T-helper 17 cell (primary cell): ENCODE data around the gene WDR55. TPM values are rescaled to one million over a fixed set of nuclear protein-coding genes. Genes with fewer than 3 reads are reported as not detected.
"Not testable (repeated sequence)": the region's sequence is repeated elsewhere in the genome, so short reads cannot be mapped to it uniquely, and the experiment has no call there.

ENCODE experiments used
- ATAC-seq: fragments of 150-1000 bp; cut with Tn5 transposase; 2 replicates; pipeline ENCODE4 v1.10.0; 2021; ENCODE audit warnings: mild to moderate bottlenecking, moderate library complexity
- DNase-seq, 3 donors: peaks; one replicate each; pipeline versions ENCODE4 v3.0.0 to v3.0.0-alpha.2; 2020 to 2021
- H3K9me3 ChIP-seq: one replicate; pipeline ENCODE4 v1.7.0; 2013; ENCODE audit warnings: low read length, mild to moderate bottlenecking; ENCODE audit not compliant: control insufficient read depth, poor library complexity, severe bottlenecking
- H3K27ac Mint-ChIP-seq: one replicate; pipeline ENCODE4 v1.8.0; 2022; ENCODE audit warnings: mild to moderate bottlenecking, moderate library complexity, mixed read lengths
- H3K27me3 Mint-ChIP-seq: one replicate; pipeline ENCODE4 v1.8.0; 2022; ENCODE audit warnings: mixed read lengths
- H3K36me3 Mint-ChIP-seq: one replicate; pipeline ENCODE4 v1.8.0; 2022; ENCODE audit warnings: low read depth, mixed read lengths
- H3K4me1 Mint-ChIP-seq: one replicate; pipeline ENCODE4 v1.8.0; 2022; ENCODE audit warnings: mild to moderate bottlenecking, mixed read lengths
- H3K4me3 Mint-ChIP-seq: one replicate; pipeline ENCODE4 v1.8.0; 2022; ENCODE audit warnings: mild to moderate bottlenecking, moderate library complexity, mixed read lengths
- total RNA-seq, 4 donors: library from RNA in 2 of 4; stranded (reverse) in 2 of 4; gene quantifications; one replicate each; pipeline ENCODE4 v1.2.3 and lab custom pipeline; 2022 to 2026

The WDR55 gene
- total RNA-seq, 2 donors from 2014 or later = 34.8 to 36.3 TPM

DNA sequence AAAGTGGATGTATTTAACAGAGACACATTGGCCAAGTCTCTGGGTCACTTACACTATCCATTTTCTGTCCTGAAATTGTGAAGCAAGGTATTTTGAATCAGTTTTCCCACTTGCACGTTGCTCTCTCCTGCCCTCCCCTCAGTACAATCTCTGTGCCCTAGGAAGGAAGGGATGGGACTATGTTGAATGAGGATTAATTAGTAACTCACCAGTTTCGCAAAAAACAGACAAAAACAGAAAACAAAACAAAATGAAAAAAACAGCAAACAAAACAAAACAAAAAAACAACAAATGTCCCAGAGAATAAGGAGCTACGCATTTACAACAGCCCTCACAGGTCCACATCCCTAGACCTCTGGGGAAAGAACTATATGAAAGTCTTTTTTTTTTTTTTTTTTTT lies 30.6 kb upstream of the WDR55 start:
- peaks cover 3% of the 10 kb centered on the region for H3K36me3 Mint-ChIP-seq
- peak overlapping the region; percentile 11 for H3K27ac Mint-ChIP-seq
- H3K4me3 Mint-ChIP-seq = no peak overlapping the region
- DNase-seq = no peak
- peaks cover 6% of the 10 kb centered on the region for H3K27me3 Mint-ChIP-seq
- no peak for ATAC-seq
- H3K4me1 Mint-ChIP-seq = peaks cover 36% of the 10 kb centered on the region
- no peaks in the 10 kb centered on the region for H3K9me3 ChIP-seq

DNA sequence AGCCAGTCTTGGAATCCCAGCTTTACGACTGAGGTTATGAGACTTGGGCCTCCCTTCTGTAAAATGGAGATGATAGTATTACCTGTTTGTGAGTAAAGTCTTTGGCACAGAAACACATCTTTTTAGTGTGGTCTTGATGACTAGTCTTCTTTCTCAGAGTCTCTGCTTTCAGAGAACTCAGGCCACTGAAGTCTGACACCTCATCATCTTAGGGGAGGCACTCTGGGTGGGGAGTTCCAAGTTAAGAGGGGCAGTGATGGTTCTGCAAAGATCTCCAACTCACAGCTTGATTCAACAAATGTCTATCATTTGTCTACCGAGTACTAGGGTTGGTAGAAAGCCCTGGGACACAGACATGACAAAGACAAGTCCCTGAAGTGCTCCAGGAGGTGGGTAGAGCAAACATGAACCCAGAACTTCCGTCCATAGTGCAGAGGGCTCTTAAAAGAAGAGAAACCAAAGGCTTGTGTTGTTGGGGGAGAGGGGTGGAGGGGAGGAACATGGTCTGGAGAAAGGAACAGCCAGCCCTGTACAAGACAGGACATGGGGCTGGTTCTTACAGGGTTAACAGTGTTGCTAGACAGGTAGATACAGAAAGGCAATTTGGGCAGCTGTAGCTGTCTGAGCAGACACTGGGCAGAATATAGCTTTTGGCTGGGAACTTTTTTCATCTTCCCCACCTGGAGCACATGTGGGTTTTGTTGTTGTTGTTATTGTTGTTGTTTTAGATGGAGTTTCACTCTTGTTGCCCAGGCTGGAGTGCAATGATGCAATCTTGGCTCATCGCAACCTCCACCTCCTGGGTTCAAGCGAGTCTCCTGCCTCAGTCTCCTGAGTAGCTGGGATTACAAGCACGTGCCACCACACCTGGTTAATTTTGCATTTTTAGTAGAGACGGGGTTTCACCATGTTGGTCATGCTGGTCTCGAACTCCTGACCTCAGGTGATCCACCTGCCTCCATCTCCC lies 29.1 kb upstream of the WDR55 start:
- H3K27ac Mint-ChIP-seq = peak overlapping the region; percentile 11
- ATAC-seq (no peak), DNase-seq (no peak)
- H3K4me3 Mint-ChIP-seq = no peak overlapping the region
- H3K27me3 Mint-ChIP-seq = peaks cover 6% of the 10 kb centered on the region
- H3K36me3 Mint-ChIP-seq = peaks cover 3% of the 10 kb centered on the region
- peaks cover 42% of the 10 kb centered on the region for H3K4me1 Mint-ChIP-seq
- H3K9me3 ChIP-seq = no peaks in the 10 kb centered on the region

DNA sequence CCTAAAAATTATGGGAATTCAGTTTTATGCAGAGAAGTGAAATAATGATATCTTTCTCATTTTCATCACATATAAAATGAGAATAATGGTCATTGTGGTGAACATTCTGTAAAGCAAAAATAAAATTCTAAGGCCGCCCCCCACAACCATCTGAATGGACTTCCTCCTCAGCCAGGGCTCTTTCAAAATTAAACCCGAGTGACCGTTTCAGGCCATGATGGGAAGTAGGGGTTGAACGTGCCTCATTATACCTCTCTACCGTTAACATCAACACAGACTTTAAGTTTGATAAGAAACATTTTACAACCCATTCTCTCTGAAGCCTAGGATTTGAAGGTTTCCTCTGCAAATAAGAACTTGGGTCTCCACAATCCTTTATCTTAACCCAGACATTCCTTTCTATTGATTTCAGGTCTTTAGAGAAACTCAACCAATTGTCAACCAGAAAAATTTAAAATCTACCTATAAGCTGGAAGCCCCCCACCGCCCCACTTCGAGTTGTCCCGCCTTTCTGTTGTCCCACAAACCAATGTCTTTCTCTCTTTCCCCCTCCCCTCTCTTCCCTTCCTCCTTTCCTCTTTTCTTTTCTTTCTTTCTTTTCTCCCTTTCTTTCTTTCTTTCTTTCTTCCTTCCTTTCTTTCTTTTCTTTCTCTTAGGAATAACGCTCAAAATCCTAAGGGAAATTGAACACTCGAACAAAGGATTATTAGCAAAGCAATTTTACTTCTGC lies 27.2 kb upstream of the WDR55 start:
- H3K4me3 Mint-ChIP-seq = peak overlapping the region; percentile 67
- H3K27me3 Mint-ChIP-seq = no peaks in the 10 kb centered on the region
- H3K4me1 Mint-ChIP-seq = peaks cover 43% of the 10 kb centered on the region
- no peaks in the 10 kb centered on the region for H3K9me3 ChIP-seq
- no peaks in the 10 kb centered on the region for H3K36me3 Mint-ChIP-seq
- H3K27ac Mint-ChIP-seq = peak overlapping the region; percentile 57
- ATAC-seq = no peak
- DNase-seq = no peak

DNA sequence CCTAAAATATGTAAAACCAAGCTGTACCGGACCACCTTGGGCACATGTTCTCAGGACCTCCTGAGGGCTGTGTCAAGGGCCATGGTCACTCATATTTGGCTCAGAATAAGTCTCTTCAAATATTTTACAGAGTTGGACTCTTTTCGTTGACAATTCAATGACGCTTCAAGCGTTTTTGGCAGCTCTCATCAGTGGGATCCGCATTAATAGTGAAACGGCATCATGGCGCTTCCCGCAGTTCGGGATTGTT lies 25.9 kb upstream of the WDR55 start:
- not testable (repeated sequence) for DNase-seq, H3K9me3 ChIP-seq, H3K36me3 Mint-ChIP-seq, H3K27me3 Mint-ChIP-seq
- Mint-ChIP-seq H3K27ac (peak overlapping the region; percentile 97), H3K4me1 (peaks cover 34% of the 10 kb centered on the region), H3K4me3 (peak overlapping the region; percentile 94)
- peak; percentile 1 for ATAC-seq

DNA sequence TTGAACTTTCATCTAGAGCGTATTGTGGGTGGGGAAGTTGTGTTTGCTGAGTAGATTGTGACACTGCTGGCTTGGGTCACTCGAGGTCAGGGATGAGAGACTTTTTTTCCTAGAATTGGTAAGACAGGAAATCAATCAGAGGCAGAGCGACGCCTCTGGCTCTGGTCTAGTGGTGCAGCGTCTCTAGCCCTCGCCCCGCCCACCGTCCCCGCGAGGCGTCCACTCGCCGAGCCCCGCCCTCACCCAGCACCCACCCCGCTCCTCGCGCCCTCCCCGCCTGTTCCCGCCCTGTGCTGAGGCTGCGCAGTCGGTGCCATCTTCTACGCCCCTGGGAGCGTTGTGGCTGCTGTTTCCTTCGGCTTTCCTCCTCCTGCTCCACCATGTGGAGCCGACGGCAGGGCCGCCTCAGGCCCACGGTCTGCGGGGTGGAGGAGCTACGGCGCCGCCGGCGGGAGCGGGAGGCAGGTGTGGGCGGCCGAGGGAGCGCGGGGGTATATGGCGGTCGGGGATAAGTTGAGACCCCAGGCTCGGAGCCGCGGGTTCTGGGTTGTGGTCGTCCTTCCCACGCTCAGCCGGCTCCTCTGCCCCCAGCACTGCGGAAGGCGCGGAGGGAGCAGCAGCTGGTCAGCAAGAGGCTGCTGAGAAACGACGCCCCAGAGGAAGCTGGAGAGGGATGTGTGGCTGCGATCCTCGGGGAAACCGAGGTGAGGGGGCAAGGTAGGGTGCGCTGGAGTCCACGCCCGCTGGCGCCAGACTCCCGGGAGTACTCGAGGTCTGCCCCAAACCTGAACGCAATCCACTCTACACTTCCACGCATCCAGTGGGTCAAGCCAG lies 25.3 kb upstream of the WDR55 start, which contains the start of gene TMCO6:
TSS of gene TMCO6 (plus strand) at position 304 of the 834 bp plus-strand sequence. CDS start at position 381, 77 bp downstream.
- Mint-ChIP-seq H3K36me3 (no peaks in the 10 kb centered on the region), H3K4me3 (peak within 1 kb of the TSS; percentile 94), H3K27ac (peak within 1 kb of the TSS; percentile 97), H3K27me3 (no peaks in the 10 kb centered on the region), H3K4me1 (peaks cover 33% of the 10 kb centered on the region)
- no peaks in the 10 kb centered on the region for H3K9me3 ChIP-seq
- peak; percentile 91 to 99 (median 97) for DNase-seq
- peak; percentile 99 for ATAC-seq

DNA sequence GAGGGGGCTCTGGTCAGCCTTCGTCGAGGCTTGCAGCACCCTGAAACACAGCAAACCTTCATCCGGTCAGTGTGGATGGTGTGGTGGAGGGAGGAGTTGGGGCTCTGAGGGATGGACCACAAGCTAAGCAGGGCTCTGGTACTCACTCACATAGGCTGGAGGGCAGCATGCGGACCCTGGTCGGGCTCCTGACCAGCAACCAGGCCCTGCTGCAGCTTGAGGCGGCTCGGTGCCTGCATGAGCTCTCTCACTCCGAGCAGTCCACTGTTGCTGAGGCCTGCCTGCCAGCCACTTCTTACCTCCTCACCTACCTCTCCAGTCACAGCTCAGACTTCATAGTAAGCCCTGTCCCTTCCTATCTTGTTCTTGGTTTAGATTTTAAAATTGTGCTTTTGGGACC lies 23.0 kb upstream of the WDR55 start:
- DNase-seq = no peak
- Mint-ChIP-seq H3K27me3 (no peaks in the 10 kb centered on the region), H3K27ac (peak overlapping the region; percentile 77), H3K4me3 (no peak overlapping the region), H3K4me1 (peaks cover 40% of the 10 kb centered on the region), H3K36me3 (no peaks in the 10 kb centered on the region)
- H3K9me3 ChIP-seq = no peaks in the 10 kb centered on the region
- no peak for ATAC-seq

DNA sequence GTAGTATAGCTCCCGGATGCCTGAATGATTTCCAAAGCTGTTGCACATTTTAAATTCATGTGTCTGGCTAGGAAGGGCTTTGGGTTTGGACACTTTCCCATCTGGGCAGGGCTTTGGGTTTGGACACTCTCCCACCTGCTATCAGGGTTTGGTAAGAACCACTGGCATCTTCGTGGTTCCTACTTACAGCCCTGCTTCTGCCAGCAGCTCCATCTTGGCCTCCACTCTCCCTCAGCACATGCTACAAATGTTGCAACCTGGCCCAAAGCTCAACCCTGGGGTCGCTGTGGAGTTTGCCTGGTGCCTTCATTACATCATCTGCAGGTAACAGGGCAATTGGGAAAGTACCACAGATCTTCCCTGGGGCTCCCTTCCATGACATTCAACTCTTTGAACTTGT lies 22.0 kb upstream of the WDR55 start:
- Mint-ChIP-seq H3K27ac (peak overlapping the region; percentile 29), H3K4me3 (peak overlapping the region; percentile 7), H3K36me3 (peaks cover under 1% of the 10 kb centered on the region), H3K4me1 (peaks cover 40% of the 10 kb centered on the region), H3K27me3 (no peaks in the 10 kb centered on the region)
- ATAC-seq = no peak
- H3K9me3 ChIP-seq = no peaks in the 10 kb centered on the region
- DNase-seq = no peak

DNA sequence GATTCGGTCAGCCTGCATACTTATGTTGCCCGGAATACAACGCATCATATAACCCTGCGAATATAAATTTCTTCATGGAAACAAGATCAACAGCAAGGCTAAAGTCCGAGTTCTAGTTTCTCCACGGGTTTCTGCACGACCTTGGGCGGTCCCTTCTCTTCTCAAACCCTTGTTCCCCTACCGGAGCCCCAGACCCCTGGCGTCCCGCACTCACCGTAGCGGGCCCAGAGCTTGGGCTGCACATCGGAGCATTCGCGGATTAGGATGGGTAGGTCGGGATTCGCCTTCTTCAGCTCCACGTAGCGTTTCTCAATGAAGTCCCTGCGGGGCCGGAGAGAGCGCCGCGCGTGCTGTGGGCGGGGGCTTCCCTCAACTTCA lies 17.7 kb upstream of the WDR55 start:
- ATAC-seq (no peak), DNase-seq (no peak)
- Mint-ChIP-seq H3K36me3 (peaks cover 7% of the 10 kb centered on the region), H3K27me3 (no peaks in the 10 kb centered on the region), H3K27ac (peak overlapping the region; percentile 99), H3K4me1 (peaks cover 33% of the 10 kb centered on the region), H3K4me3 (peak overlapping the region; percentile 99)
- H3K9me3 ChIP-seq = no peaks in the 10 kb centered on the region

DNA sequence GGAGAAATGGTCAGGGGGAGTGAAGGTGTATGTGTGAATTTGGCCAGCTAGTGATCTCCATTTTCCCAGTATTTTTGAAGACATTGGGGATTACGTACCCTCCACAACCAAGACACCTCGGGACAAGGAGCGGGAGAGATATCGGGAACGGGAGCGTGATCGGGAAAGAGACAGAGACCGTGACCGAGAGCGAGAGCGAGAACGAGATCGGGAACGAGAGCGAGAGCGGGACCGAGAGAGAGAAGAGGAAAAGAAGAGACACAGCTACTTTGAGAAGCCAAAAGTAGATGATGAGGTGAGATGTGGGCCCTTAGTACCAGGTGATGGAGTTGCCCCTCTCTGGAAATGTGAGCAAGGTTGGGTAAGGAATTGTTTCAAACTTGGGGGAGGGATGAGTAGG lies 5.8 kb upstream of the WDR55 start:
- no peak overlapping the region for H3K4me3 Mint-ChIP-seq
- H3K27me3 Mint-ChIP-seq = no peaks in the 10 kb centered on the region
- no peak for DNase-seq
- no peak for ATAC-seq
- H3K4me1 Mint-ChIP-seq = peaks cover 12% of the 10 kb centered on the region
- H3K36me3 Mint-ChIP-seq = peaks cover 14% of the 10 kb centered on the region
- no peaks in the 10 kb centered on the region for H3K9me3 ChIP-seq
- H3K27ac Mint-ChIP-seq = peak overlapping the region; percentile 78

DNA sequence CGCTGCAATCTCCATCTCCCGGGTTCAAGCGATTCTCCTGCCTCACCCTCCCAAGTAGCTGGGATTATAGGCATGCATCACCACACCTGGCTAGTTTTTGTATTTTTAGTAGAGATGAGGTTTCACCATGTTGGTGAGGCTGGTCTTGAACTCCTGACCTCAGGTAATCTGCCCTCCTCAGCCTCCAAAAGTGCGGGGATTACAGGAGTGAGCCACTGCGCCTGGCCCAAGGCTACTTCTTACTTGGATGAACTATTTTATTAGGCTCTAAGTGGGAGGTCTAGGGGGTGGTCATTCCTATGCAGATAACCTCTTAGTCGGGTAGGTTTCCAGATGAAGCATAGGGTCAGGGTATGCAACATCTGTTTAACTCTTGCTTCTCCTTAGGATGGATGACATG lies 4.3 kb upstream of the WDR55 start:
- H3K27ac Mint-ChIP-seq = peak overlapping the region; percentile 3
- peaks cover 15% of the 10 kb centered on the region for H3K4me1 Mint-ChIP-seq
- peaks cover 15% of the 10 kb centered on the region for H3K36me3 Mint-ChIP-seq
- not testable (repeated sequence) for DNase-seq, H3K27me3 Mint-ChIP-seq, ATAC-seq, H3K4me3 Mint-ChIP-seq, H3K9me3 ChIP-seq

DNA sequence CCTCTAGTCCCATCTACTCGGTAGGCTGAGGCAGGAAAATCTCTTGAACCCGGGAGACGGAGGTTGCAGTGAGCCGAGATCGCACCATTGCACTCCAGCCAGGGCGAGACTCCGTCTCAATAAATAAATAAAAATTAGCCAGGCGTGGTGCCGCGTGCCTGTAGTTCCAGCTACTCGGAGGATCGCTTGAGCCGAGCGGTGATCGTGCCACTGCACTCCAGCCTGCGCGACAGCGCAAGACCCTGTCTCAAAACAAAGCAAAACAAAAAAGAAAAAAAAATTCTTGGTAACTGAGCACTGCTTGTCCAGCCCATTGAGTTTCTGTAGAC lies 710 bp upstream of the WDR55 start:
- DNase-seq (no peak), ATAC-seq (no peak)
- no peaks in the 10 kb centered on the region for H3K9me3 ChIP-seq
- peak overlapping the region; percentile 96 for H3K27ac Mint-ChIP-seq
- H3K4me1 Mint-ChIP-seq = peaks cover 27% of the 10 kb centered on the region
- H3K27me3 Mint-ChIP-seq = no peaks in the 10 kb centered on the region
- H3K4me3 Mint-ChIP-seq = peak overlapping the region; percentile 99
- H3K36me3 Mint-ChIP-seq = peaks cover 10% of the 10 kb centered on the region

DNA sequence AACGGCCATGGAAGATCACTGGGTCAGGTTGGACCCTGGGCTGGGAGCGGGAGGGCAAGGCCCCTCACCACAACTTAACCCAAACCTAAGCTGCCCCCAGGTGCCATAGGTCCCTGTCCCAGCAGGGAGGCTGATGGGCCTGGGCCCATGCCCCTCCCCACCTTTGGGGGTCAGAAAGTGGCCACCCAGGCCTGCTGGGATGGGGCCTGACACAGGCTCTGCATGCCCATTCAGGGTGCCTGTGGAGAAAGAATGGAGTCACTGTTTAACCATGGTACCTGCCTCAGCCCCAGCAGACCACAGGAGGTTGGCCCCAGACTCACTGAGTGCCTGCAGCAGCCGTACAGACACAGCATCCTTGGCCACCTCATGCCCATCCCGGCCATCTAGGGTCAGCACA lies 6.3 kb downstream of the WDR55 start:
- H3K36me3 Mint-ChIP-seq = not testable (repeated sequence)

More for the DNA sequence above, 6.3 kb downstream of the WDR55 start:
- not testable (repeated sequence) for DNase-seq, H3K9me3 ChIP-seq, H3K27ac Mint-ChIP-seq, ATAC-seq, H3K4me3 Mint-ChIP-seq, H3K27me3 Mint-ChIP-seq
- peaks cover 18% of the 10 kb centered on the region for H3K4me1 Mint-ChIP-seq
